HG03159 (cell line): ENCODE measurements around the gene SEC16B.
A peak's percentile ranks its signal among the peaks of the same experiment; 100 is the strongest.

Experiments used
- ATAC-seq: cut with Tn5 transposase; IDR thresholded peaks from one replicate; pipeline ENCODE4 v1.9.1; 2021; ENCODE audit warnings: mild to moderate bottlenecking, moderate library complexity; ENCODE audit not compliant: unreplicated experiment

Gene SEC16B

DNA sequence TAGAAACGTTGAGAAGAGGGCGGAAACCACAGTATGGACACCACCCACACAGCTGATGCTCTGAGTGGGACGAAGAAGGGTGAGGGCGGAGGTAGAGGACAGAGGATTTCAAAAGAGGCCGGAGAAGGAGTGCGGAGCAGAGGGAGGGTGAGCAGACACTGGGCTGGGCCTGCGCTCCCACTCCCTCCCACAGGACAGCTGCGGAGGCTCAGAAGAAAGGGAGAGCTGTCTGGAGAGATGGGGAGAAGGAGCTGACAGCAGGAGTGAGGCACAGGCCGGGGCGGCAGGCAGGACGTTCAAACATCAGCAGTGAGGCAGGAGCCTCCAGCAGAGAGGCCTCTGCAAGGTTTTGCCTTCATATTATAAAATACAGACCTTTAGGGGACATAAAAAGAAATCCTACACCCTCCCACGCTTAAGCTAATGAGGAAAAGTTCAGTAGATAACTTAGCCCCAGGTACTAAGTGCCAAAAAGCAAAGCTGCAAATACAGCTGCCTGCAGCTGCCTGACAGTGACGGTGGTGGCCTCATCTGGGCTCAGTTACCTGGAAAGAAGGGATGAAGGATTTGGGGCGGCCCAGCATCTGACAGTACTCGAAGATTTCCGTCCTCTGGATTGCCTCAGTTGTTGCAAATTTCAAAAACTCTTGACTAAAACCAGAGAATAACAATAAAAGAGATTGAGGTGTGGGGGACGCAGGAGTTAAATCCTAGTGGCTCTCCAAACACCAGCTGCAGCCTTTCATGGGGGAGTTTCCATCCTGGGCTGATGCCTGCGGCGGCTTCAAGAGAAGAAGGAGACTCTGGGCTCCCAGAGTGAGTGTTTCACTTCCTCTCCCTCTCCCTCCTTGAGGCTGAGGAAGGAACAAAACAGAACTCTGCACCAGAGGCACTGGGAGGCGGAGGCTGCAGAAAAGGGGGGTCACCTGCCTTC, 25.6 kb downstream of the SEC16B start:
- no peak for ATAC-seq

DNA sequence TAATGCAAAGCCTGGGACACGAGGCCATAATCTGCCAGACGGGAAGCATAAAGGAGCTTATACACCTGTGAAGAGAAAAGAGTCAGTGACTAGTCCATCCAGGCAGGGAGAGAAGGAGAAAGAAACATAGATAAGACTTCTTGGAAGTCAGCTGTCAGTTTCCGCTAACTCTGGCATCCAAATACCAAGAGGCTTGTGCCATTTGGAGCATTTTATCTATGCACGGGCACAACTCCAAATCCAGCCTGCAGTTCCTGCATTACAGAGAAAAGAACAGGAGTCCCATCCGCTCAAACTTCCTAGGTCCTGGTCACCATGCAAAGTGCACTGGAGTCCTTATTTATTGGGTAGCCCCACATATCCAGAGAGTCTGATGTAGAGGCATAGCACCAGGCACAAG, 27.9 kb downstream of the SEC16B start:
- no peak for ATAC-seq

DNA sequence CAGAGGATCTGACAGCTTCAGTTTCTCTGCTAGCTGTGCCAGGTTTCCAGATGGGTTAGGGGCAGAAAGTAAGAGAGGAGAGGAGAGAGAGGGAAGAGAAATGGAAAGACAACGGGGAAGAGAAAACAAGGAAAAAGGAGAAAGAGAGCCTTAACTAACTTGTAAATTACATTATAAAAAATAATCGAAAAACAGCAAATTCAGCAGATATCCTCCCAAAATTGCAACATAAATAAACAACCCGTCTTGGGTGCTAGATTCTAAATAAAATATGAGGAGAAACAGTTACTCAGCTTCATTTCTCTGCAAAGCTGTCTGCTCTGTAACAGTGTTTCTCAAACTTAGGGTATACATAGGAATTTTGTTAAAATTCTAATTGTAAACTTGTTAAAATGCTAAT, 29.2 kb downstream of the SEC16B start:
- ATAC-seq, result no peak

DNA sequence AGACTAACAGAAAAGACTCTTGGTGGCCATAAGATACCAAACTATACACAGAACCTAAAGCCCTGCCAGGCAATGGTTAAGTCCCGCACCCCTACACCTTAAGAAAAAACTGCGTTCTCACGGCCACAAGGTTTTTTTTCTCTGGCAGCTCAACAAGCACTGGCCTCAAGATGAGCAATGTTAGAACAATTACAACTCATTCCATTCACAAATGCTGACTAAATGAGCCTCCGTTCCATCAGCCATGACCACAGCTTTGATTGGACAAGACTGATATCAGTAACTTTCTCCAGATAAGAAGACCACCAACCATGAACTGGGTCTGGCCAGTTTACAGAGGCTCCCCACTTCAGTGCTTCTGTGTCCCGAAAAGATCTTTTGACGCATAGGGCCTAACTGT, 31.9 kb downstream of the SEC16B start:
- no peak for ATAC-seq

DNA sequence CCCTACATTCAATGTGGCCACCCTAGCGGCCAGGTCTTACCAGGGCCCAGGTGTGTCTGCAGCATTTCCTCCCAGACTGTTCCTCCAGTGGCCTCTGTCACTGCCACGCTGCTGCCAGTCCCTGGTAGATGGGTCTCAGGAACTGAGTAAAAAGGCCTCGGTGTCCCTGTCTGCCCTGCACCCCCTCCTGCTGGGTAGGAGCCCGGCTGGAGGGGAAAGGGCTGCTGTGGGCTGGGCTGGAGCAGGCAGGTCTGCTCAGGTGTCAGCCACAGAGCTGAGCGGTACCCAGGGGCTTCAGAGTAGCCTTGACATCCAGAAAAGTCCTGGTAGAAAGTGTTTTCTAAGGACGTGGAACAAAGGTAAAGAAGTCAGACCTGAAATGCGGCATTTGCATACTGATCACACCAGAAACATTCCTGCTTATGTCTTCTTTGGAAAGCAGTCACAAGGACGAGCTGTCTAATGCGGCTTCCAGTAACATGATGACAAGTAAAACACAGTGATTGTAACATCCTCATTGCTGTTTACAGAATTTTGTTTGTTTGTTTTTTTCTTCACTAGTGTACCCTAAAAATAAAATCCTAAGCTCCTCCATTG, 32.6 kb downstream of the SEC16B start:
- ATAC-seq, result no peak

DNA sequence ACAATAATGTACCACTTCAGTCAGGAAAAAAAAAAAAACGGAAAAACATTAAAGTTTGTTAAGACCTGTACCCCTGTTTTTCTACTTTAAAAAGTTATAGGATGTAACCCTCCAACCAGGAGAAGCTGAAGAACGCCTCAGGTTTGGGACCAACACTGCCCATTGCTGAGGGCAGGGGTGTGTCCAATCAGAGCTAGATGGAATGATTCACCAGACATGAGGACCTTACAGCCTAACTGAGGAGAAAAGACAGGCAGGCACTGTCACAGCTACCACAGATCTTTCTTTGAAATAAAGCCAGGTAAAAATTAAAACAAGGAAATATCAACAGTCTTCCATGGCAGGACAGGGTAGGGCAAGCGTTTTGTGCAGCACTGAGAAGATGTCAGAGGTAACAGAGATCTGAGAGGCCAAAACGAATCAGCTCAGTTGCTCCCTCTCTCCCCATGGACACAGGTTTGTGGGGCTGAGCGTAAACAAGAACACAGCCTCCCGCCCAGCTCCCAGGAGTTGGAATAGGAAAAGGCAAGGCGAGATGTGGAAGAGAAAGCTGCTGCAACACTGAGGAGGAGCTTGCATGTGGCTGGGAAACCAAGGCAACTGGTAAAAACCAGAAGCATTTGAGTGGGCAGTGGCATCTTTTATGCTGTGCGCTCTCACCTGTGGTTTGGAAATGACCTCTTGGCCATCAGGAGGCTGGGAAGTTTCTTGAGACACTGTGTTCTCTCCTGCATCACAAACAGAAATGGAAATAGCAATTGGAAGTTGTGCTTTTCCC, 34.0 kb downstream of the SEC16B start:
- ATAC-seq, result no peak

DNA sequence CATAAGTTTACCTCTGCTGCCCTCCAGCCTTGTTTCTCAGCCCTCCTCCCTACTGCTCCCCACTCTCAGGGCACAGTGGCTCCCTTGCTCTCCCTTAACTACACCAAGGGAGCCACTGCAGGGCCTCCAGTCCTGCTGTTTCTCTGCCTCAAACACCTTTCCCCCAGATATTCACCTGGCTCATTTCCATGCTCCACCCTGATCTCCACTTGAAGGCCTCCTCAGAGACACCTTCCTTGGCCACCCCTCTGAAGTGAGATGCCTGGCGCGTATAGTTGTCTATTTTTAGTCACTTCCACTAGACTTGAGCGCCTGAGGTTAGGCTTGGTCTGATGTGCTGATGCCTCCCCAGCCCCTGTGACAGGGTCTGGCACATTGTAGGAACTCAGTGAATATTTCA, 34.9 kb downstream of the SEC16B start:
- no peak for ATAC-seq

DNA sequence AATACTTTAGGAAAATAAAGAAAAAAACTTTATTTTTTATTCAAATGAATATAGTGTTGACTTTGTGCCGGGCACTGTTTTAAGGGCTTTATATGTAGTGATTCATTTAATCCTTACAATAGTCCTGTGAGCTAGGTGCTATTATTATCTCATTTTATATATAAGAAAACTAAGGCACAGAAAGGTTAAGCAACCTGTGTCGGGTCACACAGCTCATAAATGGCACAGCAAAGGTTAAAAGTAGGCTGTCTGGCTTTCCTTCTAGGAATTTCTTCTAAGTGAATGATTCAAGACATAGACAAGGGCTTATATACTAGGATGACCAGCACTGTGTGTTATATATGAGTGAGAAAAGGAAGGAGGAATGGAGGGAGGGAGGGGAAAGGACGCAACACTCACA, 35.4 kb downstream of the SEC16B start:
- ATAC-seq, result no peak

DNA sequence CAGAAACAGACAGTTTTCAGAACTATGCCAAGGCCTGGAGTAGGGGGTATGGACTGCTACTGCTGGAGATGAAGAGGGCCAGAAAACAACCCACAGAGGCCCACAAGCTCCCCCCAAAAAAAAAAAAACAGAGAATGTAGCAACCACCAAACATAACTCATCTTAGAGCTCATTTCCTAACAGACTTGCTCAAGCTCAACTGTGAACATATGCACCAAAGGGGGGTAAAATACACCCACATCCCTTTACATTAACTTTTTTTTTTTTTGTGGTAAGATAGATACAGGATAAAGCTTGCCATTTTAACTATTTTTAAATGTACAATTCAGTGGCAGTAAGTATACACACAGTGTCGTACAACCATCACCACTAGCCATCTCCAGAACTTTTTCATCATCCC, 36.0 kb downstream of the SEC16B start:
- ATAC-seq, result no peak

DNA sequence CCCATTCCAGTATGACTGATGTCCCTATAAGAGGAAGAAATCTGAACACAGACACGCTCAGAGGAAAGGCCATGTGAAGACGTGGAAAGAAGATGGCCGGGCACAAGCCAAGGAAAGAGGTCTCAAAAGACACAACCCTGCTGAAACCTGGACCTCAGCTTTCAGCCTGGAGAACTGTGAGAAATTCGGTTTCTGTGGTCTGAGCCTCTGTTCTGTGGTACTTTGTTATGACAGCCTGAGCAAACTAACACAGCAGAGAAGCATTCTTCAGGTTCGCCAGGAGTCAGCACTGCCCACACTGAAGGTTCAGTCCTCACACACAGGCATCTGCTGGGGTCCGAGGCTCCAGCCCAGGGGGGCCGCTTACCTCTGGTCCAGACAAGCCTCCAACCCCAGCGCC, 37.7 kb downstream of the SEC16B start:
- no peak for ATAC-seq

DNA sequence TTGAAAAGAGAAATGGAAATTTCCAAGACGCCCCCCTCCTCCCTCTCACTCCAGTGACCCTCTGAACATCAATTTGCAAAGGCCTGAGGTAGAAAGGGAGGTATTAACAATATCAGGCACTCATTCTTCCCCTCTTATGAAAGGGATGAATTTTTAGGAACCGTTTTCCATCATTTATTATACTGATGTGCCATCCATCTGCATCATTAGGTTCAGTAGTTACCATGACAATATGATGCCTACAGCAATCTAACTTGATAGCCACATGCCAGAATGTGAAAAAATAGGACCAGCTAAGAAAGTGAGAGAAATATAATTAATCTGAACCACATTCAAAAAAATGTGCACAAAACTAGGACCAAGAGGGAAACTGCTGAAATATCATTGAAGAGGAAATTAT, 40.9 kb downstream of the SEC16B start:
- no peak for ATAC-seq

DNA sequence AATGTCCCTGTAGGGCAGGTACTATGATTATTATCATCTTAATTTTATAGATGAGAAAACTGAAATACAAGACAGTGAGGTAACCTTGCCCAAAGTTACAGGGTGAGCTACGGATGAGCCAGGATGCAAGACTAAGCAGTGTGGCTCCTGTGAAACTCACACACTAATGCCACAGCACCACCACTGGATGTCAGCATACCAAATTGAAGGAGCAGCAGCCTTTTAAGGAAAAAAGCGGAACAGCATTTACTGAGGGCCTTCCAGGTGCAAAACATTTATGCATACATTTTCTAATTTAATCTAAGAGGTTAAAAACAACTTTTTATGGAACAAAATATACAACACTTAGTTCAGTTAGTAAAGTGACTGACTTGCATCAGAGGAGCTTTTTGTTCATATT, 41.7 kb downstream of the SEC16B start:
- ATAC-seq, result no peak

DNA sequence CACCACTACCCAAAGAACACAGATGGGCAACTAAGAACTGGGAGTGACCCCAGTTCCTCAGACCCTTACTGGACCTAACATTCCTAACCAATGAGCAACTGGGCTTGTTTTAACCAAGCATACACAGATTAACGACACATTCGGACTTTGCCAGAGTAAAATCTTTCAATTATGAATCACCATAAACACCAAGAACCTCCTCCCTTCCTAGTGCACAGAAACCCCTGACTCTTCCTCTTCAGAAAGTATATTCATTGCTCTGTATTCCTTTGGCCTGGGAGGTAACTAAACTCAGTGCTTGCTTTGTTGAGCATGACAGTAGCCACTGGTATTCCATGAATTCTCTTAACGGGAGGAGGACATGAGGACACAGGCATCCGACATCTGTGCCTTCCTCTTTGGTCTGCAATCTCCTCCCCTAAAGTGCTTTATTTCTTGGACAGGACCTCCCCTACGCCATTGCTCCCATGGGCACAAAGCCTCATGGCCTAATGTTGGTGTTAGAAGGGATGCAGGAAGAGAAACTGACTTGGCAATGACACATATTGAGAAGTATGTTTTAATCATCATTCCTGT, 42.7 kb downstream of the SEC16B start:
- ATAC-seq, result no peak

DNA sequence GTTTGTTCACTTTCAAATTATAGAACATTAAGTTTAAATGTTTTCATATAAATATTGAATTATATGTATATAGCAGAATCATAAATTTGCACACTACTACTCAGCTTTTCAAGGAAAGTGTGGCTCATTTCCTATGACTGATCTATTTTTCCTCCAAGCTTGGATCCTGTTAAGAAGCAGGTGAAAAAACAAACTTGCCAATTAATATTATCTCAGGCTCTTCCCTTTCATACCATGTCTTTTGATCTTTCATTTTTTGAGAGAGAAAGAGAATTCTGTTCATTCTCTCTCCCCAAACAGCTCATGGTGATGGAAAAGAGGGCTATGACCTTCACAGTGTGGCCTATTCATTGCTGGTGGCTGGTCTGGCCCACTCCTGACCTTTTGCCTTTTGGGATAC, 43.7 kb downstream of the SEC16B start:
- ATAC-seq, result no peak

DNA sequence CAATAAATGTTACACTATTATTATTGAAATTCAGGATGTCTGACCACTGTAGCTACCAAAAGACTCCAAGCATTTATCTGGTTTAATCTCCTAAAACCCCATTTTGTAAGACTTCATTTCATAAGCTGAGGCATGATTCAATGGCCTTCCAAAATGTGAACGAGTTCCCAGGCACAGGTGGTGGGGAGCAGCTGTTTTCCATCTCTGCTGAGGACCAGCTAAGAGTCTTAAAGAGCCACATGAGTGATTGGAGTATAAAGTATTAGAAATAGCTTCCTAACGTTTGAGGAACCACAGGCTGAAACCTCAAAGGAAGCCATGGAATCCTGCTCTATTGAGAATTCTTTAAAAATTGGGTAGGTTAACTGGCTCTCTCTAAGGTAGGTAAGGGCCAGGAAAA, 44.9 kb downstream of the SEC16B start:
- ATAC-seq, result no peak

DNA sequence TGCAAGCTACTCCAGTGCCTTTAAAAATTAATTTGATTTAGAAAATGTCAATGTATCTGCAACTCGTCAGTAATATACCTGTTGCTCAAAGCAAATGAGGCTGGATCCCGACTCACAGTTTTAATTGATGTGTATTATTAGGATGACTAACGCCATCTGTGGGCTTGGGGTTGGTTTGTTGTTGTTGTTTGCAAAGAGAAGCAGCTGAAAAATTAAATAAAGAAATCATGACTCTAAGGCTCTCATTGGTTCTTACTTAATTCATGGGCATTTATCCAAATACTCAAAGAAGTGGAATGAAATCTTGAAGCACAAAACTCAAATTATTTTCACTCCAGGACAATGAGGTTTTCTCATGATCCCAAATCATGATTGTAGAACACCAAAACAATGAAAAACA, 46.4 kb downstream of the SEC16B start:
- ATAC-seq, result no peak

DNA sequence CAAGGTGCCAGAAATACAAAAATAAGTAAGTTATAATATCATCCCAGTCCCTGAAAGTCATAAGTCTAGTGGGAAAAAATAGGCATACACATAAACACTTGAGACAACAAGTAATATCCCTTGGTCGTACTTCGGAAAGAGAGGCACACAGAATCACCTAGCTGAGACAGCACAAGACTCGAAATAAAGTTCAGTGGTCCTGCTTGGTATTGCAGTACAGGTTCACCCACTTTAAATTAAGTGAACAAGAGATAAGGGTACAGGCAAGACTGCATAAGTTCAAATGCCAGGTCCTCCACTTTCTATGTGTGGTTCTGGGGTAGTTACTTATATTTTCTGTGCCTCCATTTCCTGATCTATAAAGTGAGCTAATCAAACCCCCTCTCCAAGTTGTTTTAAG, 47.6 kb downstream of the SEC16B start:
- peak; percentile 63 for ATAC-seq

DNA sequence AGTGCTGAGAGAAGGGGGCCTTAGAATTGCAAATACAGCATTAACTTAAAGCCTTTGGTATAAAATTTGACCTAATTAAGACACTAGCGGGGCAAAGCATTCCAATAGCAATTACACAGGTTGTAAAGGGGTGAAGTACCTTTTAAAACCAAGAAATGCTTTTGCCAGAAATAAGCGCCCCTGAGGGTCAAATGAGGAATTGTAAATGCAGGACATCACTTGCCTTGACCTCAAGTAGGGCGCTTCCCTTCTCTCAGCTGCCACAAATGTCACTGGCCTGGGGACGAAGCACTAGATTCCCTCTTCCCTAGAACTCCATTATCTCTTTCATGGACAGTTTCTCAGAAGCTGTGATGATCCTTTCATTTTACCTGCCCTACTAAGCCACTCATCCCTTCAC, 48.3 kb downstream of the SEC16B start:
- ATAC-seq, result no peak

DNA sequence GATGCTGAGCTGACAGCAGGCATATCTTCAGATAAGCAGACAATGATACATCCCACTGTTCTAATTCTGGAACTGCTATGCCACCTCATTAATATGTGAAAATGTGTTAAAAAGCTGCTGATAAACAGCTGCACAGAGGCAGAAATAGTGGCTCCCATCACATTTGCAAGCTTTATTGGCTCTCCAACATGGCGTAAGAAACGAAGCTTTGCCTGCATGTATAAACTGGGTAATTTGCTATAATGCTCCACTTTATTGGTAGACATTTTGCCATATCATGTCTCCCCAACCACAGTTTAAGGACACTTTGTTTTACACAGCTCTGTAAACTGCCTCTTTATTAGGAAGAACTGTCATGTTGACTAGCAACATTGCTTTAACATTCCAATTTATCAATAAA, 49.8 kb downstream of the SEC16B start:
- ATAC-seq, result no peak

DNA sequence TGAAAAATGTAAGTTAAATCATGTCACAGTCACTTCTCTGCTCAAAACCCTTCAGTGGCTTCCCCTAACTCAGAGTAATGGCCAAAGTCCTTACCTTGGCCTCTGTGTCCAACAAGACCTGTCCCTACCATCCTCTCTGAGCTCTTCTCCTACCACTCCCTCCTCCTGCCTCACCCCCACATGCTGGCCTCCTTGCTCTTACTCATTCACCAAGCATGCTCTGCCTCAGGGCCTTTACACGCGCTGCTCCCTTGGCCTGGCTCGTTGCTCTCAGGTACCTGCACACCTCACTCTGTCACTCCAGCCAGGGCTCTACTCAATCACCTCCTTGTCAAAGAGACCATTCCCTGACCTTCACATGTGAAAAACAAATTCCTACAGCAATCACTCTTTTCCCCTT, 54.2 kb downstream of the SEC16B start:
- no peak for ATAC-seq

DNA sequence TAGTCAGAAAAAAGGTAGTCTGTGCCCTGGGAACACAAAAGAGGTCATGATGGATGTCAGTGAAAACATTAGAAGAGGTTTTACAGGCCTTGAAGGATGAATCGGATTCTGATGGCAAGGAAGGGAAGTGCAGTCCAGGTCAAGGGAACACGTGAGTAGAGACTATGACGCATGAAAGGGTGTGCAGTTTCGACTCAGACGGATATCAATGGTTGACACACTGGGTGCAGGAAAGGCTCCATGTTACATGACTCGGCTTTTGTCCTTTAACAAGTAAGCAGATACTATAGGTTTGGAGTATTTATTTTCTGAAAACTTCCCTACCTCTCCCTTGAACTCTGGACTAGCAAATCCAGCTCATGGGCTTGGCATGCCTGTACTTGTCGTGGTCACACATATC, 55.3 kb downstream of the SEC16B start:
- ATAC-seq, result no peak
